Measurements from ENCODE around the gene UTP25. TPM values are rescaled to one million over a fixed set of nuclear protein-coding genes. Genes with fewer than 3 reads are reported as not detected.

The UTP25 gene
- total RNA-seq, 5 donors from 2014 or later (not counting 1 experiment from before 2014, with no cell fraction given) = 9.1 to 19.9 (median 14.5) TPM

DNA sequence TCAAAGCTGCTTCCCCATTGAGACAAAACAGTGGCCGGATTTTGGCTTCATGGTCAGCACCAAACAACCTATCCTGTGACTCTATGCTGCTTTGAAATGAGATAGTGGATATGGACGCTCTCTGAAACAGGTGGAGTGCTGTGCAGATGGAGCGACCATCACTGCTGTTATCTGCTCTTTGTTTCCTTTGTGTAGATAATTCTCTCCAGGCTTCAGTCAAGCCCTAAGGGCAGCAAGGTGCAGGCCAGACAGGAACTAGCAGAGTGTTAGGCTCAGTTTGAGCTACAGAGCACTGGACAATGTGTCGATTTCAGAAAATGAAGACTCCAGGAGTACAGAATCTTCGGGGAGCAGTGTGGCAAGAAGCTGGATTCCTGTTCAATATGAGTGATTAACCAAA, 17.0 kb upstream of the UTP25 start:
- Histone ChIP-seq H3K4me1 (ENCODE audit: control insufficient read depth in 1 of 2, extremely low read depth in 1 of 2, insufficient read depth in 2 of 2, low read length in 2 of 2) (peaks cover 2 to 7% of the 10 kb centered on the region in 2 experiments), H3K36me3 (ENCODE audit: control insufficient read depth in 2 of 2, extremely low read depth in 1 of 2, insufficient read depth in 1 of 2, low read length in 1 of 2) (no peaks in the 10 kb centered on the region), H3K27me3 (replicated peaks in 1 of 2; ENCODE audit: control insufficient read depth in 2 of 2, extremely low read depth in 1 of 2, insufficient read depth in 2 of 2, low read length in 1 of 2) (peaks cover 0 to 9% of the 10 kb centered on the region in 2 experiments), H3K9me3 (no peaks in the 10 kb centered on the region), H3K27ac (ENCODE audit: low read length) (no peak overlapping the region), H3K4me3 (ENCODE audit: control insufficient read depth in 1 of 2, extremely low read depth in 1 of 2, low read length in 1 of 2) (no peak overlapping the region)
- ATAC-seq (replicated peaks in 1 of 4) (no peak), DNase-seq (no peak)
- CTCF ChIA-PET = interaction anchor here (0.7 to 1.8 kb wide), 3 partner anchors 10 to 17 kb away, joined by 3 to 11 read pairs (median 9); partner anchors contain the start of gene UTP25 (in 1 of the 2)
- no peaks in the 10 kb centered on the region for H3K27me3 Mint-ChIP-seq
- H3K4me1 Mint-ChIP-seq = peaks cover 6 to 15% (median 12%) of the 10 kb centered on the region in 3 donors
- WGBS (ENCODE audit: insufficient coverage) = 85% methylated on average over 2 of the region's 5 CpGs
- no peak overlapping the region for H3K27ac Mint-ChIP-seq
- POLR2A ChIA-PET = no interaction called here
- peaks cover 0 to 3% (median 0%) of the 10 kb centered on the region in 3 donors for H3K9me3 Mint-ChIP-seq
- no peaks in the 10 kb centered on the region for H3K36me3 Mint-ChIP-seq
- no peak overlapping the region for H3K4me3 Mint-ChIP-seq

DNA sequence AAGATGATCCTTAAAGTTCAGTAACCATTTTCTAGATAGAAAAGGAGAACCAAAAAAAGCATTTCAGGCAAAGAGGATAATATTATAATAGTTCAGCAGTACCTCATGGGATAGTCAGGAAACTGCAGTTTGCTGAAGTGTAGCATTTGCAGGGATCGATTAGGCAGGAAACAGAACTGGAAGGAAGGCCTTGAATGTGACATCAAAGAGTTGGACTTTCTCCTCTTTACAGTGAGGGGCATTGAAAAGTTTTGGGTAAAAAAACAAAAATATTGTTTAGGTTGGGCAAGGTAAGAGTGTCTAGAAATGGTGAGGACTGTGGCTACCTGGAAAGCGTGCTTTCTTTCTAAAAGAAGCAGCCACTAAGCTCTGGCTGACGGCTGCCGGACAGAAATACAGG, 13.9 kb upstream of the UTP25 start:
- no peaks in the 10 kb centered on the region for H3K36me3 Mint-ChIP-seq
- no peak overlapping the region for H3K27ac Mint-ChIP-seq
- peaks cover 0 to 12% (median 6%) of the 10 kb centered on the region in 3 donors for H3K4me1 Mint-ChIP-seq
- Histone ChIP-seq H3K27me3 (replicated peaks in 1 of 2; ENCODE audit: control insufficient read depth in 2 of 2, extremely low read depth in 1 of 2, insufficient read depth in 2 of 2, low read length in 1 of 2) (no peaks in the 10 kb centered on the region), H3K9me3 (no peaks in the 10 kb centered on the region), H3K4me3 (ENCODE audit: control insufficient read depth in 1 of 2, extremely low read depth in 1 of 2, low read length in 1 of 2) (no peak overlapping the region), H3K27ac (ENCODE audit: low read length) (no peak overlapping the region), H3K36me3 (ENCODE audit: control insufficient read depth in 2 of 2, extremely low read depth in 1 of 2, insufficient read depth in 1 of 2, low read length in 1 of 2) (no peaks in the 10 kb centered on the region), H3K4me1 (ENCODE audit: control insufficient read depth in 1 of 2, extremely low read depth in 1 of 2, insufficient read depth in 2 of 2, low read length in 2 of 2) (peaks cover 0 to 4% of the 10 kb centered on the region in 2 experiments)
- ChIA-PET CTCF (interaction anchor here in 1 of 2 donors (1.7 kb wide), 1 partner anchor 11 kb away, joined by 7 read pairs; no protein-coding TSS in a partner anchor), POLR2A (no interaction called here)
- DNase-seq (no peak), ATAC-seq (replicated peaks in 1 of 4) (no peak)
- H3K9me3 Mint-ChIP-seq = peaks cover 0 to 3% (median 0%) of the 10 kb centered on the region in 3 donors
- H3K4me3 Mint-ChIP-seq = no peak overlapping the region
- WGBS (ENCODE audit: insufficient coverage) = 71% methylated on average over 1 of the region's 4 CpGs
- H3K27me3 Mint-ChIP-seq = peaks cover 5 to 7% of the 10 kb centered on the region in 2 donors

DNA sequence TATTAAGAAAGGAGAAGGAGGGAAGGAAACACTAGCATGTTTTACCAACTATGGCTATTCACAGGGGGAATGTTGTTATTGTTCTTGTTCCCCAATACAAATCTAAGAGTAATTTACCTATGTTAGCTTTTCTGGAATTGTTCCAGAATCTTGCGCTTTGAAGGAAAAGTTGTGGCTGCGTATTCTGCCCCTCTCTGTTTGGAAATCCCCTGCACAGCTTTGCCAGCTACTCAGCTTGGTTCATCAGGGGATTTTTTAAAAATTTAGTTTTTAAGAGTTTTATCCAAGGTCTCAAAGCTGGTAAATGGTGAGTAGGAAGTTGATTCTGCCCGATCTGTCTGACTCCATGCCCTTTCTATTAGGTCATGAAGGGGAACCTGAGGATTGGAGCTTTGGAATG, 12.3 kb upstream of the UTP25 start:
- no peak overlapping the region for H3K27ac Mint-ChIP-seq

DNA sequence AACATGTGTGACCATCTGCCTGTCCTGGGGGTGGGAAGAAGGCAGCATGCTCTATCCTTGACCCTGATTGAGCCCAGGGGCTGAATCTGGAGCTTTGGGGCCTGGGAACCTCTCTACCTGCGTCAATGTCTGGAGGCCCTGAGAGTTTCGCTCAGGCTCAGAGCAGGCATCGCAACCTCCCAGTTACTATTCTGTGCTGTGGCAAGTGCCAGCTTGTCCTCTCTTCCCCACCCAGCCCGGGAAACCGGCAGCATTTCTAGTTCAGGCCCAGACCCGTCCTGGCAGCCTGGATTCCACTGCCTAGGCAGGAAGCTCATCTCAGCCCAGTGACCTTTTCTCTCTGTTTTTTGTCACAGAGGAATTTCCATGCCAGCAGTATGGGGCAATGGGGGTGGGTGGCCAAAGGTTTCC, 11.8 kb upstream of the UTP25 start:
- Mint-ChIP-seq H3K27ac (no peak overlapping the region), H3K9me3 (peaks cover 0 to 3% (median 0%) of the 10 kb centered on the region in 3 donors), H3K4me1 (peaks cover 0 to 12% (median 6%) of the 10 kb centered on the region in 3 donors), H3K36me3 (no peaks in the 10 kb centered on the region), H3K27me3 (peaks cover 10 to 16% of the 10 kb centered on the region in 2 donors), H3K4me3 (no peak overlapping the region)
- H3K27ac ChIP-seq (ENCODE audit: low read length) = no peak overlapping the region
- CTCF ChIA-PET = interaction anchor here (1.0 to 1.7 kb wide), 3 partner anchors 9 to 47 kb away, joined by 3 to 7 read pairs (median 5); partner anchors contain the start of gene UTP25 (in 1 of the 2)
- no peaks in the 10 kb centered on the region for H3K36me3 ChIP-seq (ENCODE audit: control insufficient read depth in 2 of 2, extremely low read depth in 1 of 2, insufficient read depth in 1 of 2, low read length in 1 of 2)
- no peaks in the 10 kb centered on the region for H3K27me3 ChIP-seq (replicated peaks in 1 of 2; ENCODE audit: control insufficient read depth in 2 of 2, extremely low read depth in 1 of 2, insufficient read depth in 2 of 2, low read length in 1 of 2)
- POLR2A ChIA-PET = interaction anchor here in 1 of 2 donors (0.6 kb wide), 1 partner anchor 70 kb away, joined by 3 read pairs; no protein-coding TSS in a partner anchor
- ATAC-seq (replicated peaks in 1 of 4) (no peak), DNase-seq (no peak)
- no peaks in the 10 kb centered on the region for H3K9me3 ChIP-seq
- H3K4me1 ChIP-seq (ENCODE audit: control insufficient read depth in 1 of 2, extremely low read depth in 1 of 2, insufficient read depth in 2 of 2, low read length in 2 of 2) = peaks cover 0 to 4% of the 10 kb centered on the region in 2 experiments
- WGBS (ENCODE audit: insufficient coverage) = 86% methylated on average over 5 of the region's 6 CpGs
- no peak overlapping the region for H3K4me3 ChIP-seq (ENCODE audit: control insufficient read depth in 1 of 2, extremely low read depth in 1 of 2, low read length in 1 of 2)

More for the DNA sequence above, 12.3 kb upstream of the UTP25 start:
- H3K9me3 ChIP-seq = no peaks in the 10 kb centered on the region
- H3K27ac ChIP-seq (ENCODE audit: low read length) = no peak overlapping the region
- H3K4me3 ChIP-seq (ENCODE audit: control insufficient read depth in 1 of 2, extremely low read depth in 1 of 2, low read length in 1 of 2) = no peak overlapping the region
- H3K4me1 ChIP-seq (ENCODE audit: control insufficient read depth in 1 of 2, extremely low read depth in 1 of 2, insufficient read depth in 2 of 2, low read length in 2 of 2) = peaks cover 0 to 4% of the 10 kb centered on the region in 2 experiments
- Mint-ChIP-seq H3K4me3 (no peak overlapping the region), H3K4me1 (peaks cover 0 to 12% (median 6%) of the 10 kb centered on the region in 3 donors), H3K36me3 (no peaks in the 10 kb centered on the region), H3K27me3 (peaks cover 6 to 12% of the 10 kb centered on the region in 2 donors), H3K9me3 (peaks cover 0 to 3% (median 0%) of the 10 kb centered on the region in 3 donors)
- no peaks in the 10 kb centered on the region for H3K36me3 ChIP-seq (ENCODE audit: control insufficient read depth in 2 of 2, extremely low read depth in 1 of 2, insufficient read depth in 1 of 2, low read length in 1 of 2)
- POLR2A ChIA-PET = interaction anchor here in 1 of 2 donors (0.6 kb wide), 1 partner anchor 70 kb away, joined by 3 read pairs; no protein-coding TSS in a partner anchor
- peak in 1 of 35 experiments; percentile 54 for DNase-seq
- WGBS (ENCODE audit: insufficient coverage) = 81% methylated on average over 2 of the region's 3 CpGs
- CTCF ChIA-PET = interaction anchor here (1.0 to 1.7 kb wide), 3 partner anchors 9 to 47 kb away, joined by 3 to 7 read pairs (median 5); partner anchors contain the start of gene UTP25 (in 1 of the 2)
- peak in 1 of 4 experiments; percentile 65 for ATAC-seq (replicated peaks in 1 of 4)
- H3K27me3 ChIP-seq (replicated peaks in 1 of 2; ENCODE audit: control insufficient read depth in 2 of 2, extremely low read depth in 1 of 2, insufficient read depth in 2 of 2, low read length in 1 of 2) = no peaks in the 10 kb centered on the region

DNA sequence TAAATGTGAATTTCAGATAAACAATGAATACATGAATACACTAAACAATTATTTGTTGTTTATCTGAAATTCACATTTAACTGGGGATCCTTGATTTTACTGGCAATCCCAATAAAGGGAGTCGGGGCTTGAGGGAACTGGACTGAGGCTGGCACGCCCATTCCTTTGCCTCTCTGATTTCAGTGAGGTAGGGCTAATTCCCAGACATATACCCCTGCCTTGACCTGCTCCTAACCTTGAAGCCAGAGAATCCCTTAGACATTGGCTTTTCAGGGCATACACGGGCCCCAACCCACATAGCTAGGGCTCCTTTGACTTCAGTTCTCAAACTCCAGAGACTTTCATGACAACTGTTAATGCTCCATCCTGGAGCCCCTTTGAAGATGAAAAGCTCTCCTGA, 10.8 kb upstream of the UTP25 start:
- H3K27me3 ChIP-seq (replicated peaks in 1 of 2; ENCODE audit: control insufficient read depth in 2 of 2, extremely low read depth in 1 of 2, insufficient read depth in 2 of 2, low read length in 1 of 2) = peaks cover 0 to 7% of the 10 kb centered on the region in 2 experiments
- Mint-ChIP-seq H3K27ac (no peak overlapping the region), H3K4me1 (peaks cover 0 to 12% (median 6%) of the 10 kb centered on the region in 3 donors), H3K36me3 (no peaks in the 10 kb centered on the region), H3K27me3 (peaks cover 16 to 24% of the 10 kb centered on the region in 2 donors), H3K4me3 (no peak overlapping the region), H3K9me3 (peaks cover 0 to 3% (median 0%) of the 10 kb centered on the region in 3 donors)
- H3K27ac ChIP-seq (ENCODE audit: low read length) = no peak overlapping the region
- H3K4me3 ChIP-seq (ENCODE audit: control insufficient read depth in 1 of 2, extremely low read depth in 1 of 2, low read length in 1 of 2) = no peak overlapping the region
- H3K9me3 ChIP-seq = no peaks in the 10 kb centered on the region
- WGBS (ENCODE audit: insufficient coverage) = 80% methylated on average over 1 of the region's 3 CpGs
- DNase-seq = no peak
- peaks cover 0 to 4% of the 10 kb centered on the region in 2 experiments for H3K4me1 ChIP-seq (ENCODE audit: control insufficient read depth in 1 of 2, extremely low read depth in 1 of 2, insufficient read depth in 2 of 2, low read length in 2 of 2)
- H3K36me3 ChIP-seq (ENCODE audit: control insufficient read depth in 2 of 2, extremely low read depth in 1 of 2, insufficient read depth in 1 of 2, low read length in 1 of 2) = no peaks in the 10 kb centered on the region
- POLR2A ChIA-PET = no interaction called here
- no peak for ATAC-seq (replicated peaks in 1 of 4)
- CTCF ChIA-PET = no interaction called here

DNA sequence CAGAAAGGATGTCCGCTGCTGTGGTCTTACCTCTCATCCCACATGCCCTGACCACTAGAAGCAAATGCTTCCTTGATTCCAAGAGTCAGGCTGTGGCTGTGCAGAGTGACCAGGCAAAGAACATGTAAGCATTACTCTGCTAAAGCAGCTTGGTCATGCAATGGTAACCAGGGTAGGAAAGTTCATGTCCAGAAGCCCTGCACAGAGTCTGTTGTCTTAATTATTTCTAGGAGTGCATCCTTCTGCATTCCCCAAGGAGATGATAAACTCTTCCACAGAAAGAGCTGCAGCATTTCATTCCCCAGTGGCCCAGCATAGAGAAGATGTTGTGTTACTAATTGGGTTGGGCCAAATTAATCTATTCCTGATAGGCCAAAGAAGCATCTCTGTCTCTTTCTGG, 10.1 kb upstream of the UTP25 start:
- Mint-ChIP-seq H3K27ac (no peak overlapping the region), H3K4me3 (no peak overlapping the region), H3K9me3 (peaks cover 0 to 3% (median 0%) of the 10 kb centered on the region in 3 donors), H3K27me3 (peaks cover 18 to 27% of the 10 kb centered on the region in 2 donors), H3K36me3 (no peaks in the 10 kb centered on the region), H3K4me1 (peaks cover 2 to 13% (median 6%) of the 10 kb centered on the region in 3 donors)
- Histone ChIP-seq H3K27ac (ENCODE audit: low read length) (no peak overlapping the region), H3K9me3 (no peaks in the 10 kb centered on the region), H3K36me3 (ENCODE audit: control insufficient read depth in 2 of 2, extremely low read depth in 1 of 2, insufficient read depth in 1 of 2, low read length in 1 of 2) (no peaks in the 10 kb centered on the region), H3K4me3 (ENCODE audit: control insufficient read depth in 1 of 2, extremely low read depth in 1 of 2, low read length in 1 of 2) (no peak overlapping the region), H3K4me1 (ENCODE audit: control insufficient read depth in 1 of 2, extremely low read depth in 1 of 2, insufficient read depth in 2 of 2, low read length in 2 of 2) (peaks cover 0 to 4% of the 10 kb centered on the region in 2 experiments), H3K27me3 (replicated peaks in 1 of 2; ENCODE audit: control insufficient read depth in 2 of 2, extremely low read depth in 1 of 2, insufficient read depth in 2 of 2, low read length in 1 of 2) (peaks cover 0 to 13% of the 10 kb centered on the region in 2 experiments)
- WGBS (ENCODE audit: insufficient coverage) = 100% methylated on average over 1 of the region's 1 CpG
- ChIA-PET CTCF (no interaction called here), POLR2A (no interaction called here)
- DNase-seq = no peak
- ATAC-seq (replicated peaks in 1 of 4) = no peak

Data from T-cell (primary cell).